Choroid plexus epithelial cell (primary cell): Measurements from ENCODE around the gene DCTN4.
"Not testable (repeated sequence)": the region's sequence is repeated elsewhere in the genome, so short reads cannot be mapped to it uniquely, and the experiment has no call there.

Experiments
- DNase-seq: peaks from one replicate; pipeline ENCODE4 v3.0.0-alpha.2; 2010; ENCODE audit warnings: low read depth
- H3K4me3 ChIP-seq: 2 replicates; pipeline ENCODE4 v1.5.1; 2011; ENCODE audit warnings: low read depth, mild to moderate bottlenecking, control low read depth, low read length, moderate library complexity
- TF ChIP-seq, protein P1 (sequence below): conservative IDR thresholded peaks from 2 replicates; pipeline ENCODE4 v1.5.1; 2011; ENCODE audit warnings: low read depth, mild to moderate bottlenecking, control low read depth, inconsistent platforms, low read length, moderate library complexity

The DCTN4 gene

GRCh38 chr5:150757087-150757649 lies 1.6 kb downstream of the DCTN4 start:
- TF ChIP-seq, protein P1, sequence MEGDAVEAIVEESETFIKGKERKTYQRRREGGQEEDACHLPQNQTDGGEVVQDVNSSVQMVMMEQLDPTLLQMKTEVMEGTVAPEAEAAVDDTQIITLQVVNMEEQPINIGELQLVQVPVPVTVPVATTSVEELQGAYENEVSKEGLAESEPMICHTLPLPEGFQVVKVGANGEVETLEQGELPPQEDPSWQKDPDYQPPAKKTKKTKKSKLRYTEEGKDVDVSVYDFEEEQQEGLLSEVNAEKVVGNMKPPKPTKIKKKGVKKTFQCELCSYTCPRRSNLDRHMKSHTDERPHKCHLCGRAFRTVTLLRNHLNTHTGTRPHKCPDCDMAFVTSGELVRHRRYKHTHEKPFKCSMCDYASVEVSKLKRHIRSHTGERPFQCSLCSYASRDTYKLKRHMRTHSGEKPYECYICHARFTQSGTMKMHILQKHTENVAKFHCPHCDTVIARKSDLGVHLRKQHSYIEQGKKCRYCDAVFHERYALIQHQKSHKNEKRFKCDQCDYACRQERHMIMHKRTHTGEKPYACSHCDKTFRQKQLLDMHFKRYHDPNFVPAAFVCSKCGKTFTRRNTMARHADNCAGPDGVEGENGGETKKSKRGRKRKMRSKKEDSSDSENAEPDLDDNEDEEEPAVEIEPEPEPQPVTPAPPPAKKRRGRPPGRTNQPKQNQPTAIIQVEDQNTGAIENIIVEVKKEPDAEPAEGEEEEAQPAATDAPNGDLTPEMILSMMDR, result no peak
- DNase-seq, result no peak
- peak overlapping the region; percentile 82 for H3K4me3 ChIP-seq

- no peak overlapping the region for H3K4me3 ChIP-seq
Observed at GRCh38 chr5:150753863-150754262, 5.0 kb downstream of the DCTN4 start.

DNA sequence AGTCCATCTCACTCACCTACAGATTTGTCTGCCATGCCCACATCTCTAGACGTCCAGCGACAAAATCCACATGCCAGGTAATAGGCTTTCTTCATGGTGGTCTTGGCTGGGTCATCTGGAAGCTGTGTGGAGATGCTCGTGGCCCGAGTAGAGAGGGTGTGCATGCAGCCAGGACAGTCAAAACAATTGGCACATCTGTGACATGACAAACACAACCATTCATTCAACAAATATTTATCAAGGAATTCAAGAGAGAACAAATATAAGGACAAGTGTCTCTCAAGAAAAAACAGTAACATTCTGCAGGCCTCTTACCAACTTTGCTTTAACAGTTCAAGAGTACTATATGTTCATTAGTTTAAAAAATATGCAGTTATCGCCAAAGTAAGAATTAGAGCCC lies 5.4 kb downstream of the DCTN4 start:
- DNase-seq, result no peak
- TF ChIP-seq, protein P1, result no peak
- H3K4me3 ChIP-seq, result no peak overlapping the region

More at GRCh38 chr5:150753863-150754262, 5.0 kb downstream of the DCTN4 start:
- DNase-seq, result no peak
- TF ChIP-seq, protein P1, result no peak

DNA sequence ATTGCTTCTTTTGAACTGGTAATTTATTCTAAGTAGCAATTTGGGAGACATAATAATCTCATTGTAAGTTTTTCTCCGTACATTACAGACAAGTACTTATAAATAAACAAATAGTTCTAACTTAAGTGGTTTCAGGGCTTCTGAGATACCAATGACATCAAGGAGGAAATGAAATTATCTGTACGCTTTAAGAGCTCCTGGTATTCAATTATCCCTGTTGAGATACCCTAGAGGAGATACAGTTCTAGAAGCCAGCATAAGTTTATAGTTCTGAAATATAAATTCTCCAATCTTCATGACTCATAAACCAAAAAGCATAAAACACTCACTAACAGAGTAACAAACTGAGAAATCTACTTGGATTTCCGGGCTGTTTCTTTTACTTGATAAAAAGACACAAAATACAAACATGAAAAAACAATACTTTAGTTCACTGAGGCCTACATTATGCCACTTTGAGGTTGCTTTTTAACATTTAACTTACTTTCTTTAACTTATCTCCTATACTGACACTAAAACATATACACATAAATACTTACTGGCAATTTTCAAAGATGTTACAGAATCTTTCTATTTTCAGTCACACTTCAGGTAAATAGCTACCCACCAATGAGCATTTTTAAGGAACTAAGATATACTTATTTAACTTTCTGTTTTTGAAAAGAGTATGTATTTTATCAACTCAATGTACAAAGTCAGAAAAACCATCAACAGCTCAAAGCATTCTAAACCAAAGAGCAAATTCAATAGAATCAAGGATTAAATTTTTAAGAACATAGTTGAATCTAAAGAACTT lies 7.5 kb downstream of the DCTN4 start:
- TF ChIP-seq, protein P1, result no peak
- no peak overlapping the region for H3K4me3 ChIP-seq
- peak; percentile 30 for DNase-seq

DNA sequence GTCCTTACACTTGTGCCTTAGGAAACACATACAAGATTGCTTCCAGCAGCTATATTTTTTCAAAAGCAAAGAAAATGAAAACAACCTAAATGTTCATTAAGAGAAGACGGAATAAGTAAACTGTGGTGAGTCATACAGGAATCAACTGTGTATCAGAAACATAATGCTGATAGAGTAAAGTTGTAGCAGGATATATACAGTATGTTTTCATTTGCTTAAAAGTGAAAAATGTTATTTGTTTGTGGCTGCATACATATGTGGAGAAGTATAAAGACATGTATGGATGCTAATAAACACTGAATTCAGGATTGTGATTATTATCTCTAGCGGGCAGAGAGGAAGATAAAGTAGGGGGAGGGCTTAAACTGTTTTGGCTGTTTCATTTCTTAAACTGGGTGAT lies 8.3 kb downstream of the DCTN4 start:
- no peak overlapping the region for H3K4me3 ChIP-seq
- TF ChIP-seq, protein P1, result no peak
- DNase-seq, result no peak

GRCh38 chr5:150743142-150743488 lies 15.7 kb downstream of the DCTN4 start:
- not testable (repeated sequence) for DNase-seq, H3K4me3 ChIP-seq

DNA sequence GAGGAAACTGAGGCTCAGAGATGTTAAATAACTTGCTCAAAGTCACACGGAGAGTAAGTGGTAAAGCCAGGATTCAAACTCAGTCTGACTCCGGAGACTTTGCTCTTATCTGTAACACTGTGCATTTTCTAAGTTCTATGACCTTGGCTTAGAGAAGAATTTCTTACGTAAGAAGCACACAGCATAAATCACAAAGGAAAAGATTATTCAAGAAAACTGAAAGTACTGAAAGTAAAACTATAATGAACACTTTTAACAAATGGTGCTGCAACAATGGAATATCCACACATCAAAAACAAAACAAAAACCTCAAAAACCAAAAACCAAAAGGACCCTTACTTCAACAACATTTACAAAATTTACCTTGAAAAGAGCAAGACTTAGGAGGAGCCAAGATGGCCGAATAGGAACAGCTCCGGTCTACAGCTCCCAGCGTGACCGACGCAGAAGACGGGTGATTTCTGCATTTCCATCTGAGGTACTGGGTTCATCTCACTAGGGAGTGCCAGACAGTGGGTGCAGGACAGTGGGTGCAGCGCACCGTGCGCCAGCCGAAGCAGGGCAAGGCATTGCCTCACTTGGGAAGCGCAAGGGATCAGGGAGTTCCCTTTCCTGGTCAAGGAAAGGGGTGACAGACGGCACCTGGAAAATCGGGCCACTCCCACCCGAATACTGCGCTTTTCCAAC lies 16.2 kb downstream of the DCTN4 start:
- not testable (repeated sequence) for H3K4me3 ChIP-seq
- DNase-seq, result peak; percentile 23

DNA sequence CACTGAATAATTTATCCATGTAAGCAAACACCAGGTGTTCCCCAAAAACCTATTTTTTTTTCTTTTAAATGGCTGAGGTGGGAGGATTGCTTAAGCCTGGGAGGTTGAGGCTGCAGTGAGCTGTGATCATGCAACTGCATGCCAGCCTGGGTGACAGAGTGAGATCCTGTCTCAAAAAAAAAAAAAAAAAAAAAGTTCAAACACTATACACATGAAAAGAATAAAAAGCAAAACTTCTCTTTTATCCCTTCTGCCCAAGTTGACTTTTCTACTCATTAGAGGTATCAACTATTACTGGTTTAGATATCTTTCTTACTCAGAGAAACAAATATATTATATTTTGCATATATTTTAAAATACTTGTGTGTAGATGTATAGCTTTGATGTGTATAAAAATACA lies 17.8 kb downstream of the DCTN4 start:
- no peak for DNase-seq
- H3K4me3 ChIP-seq, result no peak overlapping the region
- TF ChIP-seq, protein P1, result no peak
